Muscle layer of duodenum (tissue), 2 donors: ENCODE data around the gene NPRL2.

Experiments
- H3K27ac ChIP-seq: one replicate; pipeline ENCODE4 v1.7.0; 2013; ENCODE audit warnings: mild to moderate bottlenecking, low read length
- H3K27me3 ChIP-seq: one replicate; pipeline ENCODE4 v1.7.0; 2013; ENCODE audit warnings: low read depth, mild to moderate bottlenecking, control low read depth, low read length
- H3K36me3 ChIP-seq, 2 donors: one replicate each; pipeline ENCODE4 v1.7.0; 2013; ENCODE audit warnings: low read length in 2 of 2, control low read depth in 1 of 2, mild to moderate bottlenecking in 1 of 2; ENCODE audit not compliant: insufficient read depth in 2 of 2, control insufficient read depth in 1 of 2
- H3K4me1 ChIP-seq, 2 donors: one replicate each; pipeline ENCODE4 v1.7.0; 2013; ENCODE audit warnings: low read length in 2 of 2, mild to moderate bottlenecking in 2 of 2, control low read depth in 1 of 2, moderate library complexity in 1 of 2; ENCODE audit not compliant: insufficient read depth in 2 of 2, control insufficient read depth in 1 of 2
- H3K4me3 ChIP-seq, 2 donors: one replicate each; pipeline ENCODE4 v1.7.0; 2013; ENCODE audit warnings: low read length in 2 of 2, low read depth in 1 of 2, mild to moderate bottlenecking in 1 of 2
- H3K9me3 ChIP-seq, 2 donors: one replicate each; pipeline ENCODE4 v1.7.0; 2013; ENCODE audit warnings: low read length in 2 of 2, control low read depth in 1 of 2, mild to moderate bottlenecking in 1 of 2; ENCODE audit not compliant: control insufficient read depth in 1 of 2
- donor health status: healthy.

The NPRL2 gene

GRCh38 chr3:50371133-50371685, 20.6 kb upstream of the NPRL2 start:
- Histone ChIP-seq H3K27me3 (no peaks in the 10 kb centered on the region), H3K4me1 (no peaks in the 10 kb centered on the region), H3K36me3 (no peaks in the 10 kb centered on the region), H3K4me3 (no peak overlapping the region), H3K27ac (no peak overlapping the region), H3K9me3 (no peaks in the 10 kb centered on the region)

- Histone ChIP-seq H3K27ac (no peak overlapping the region), H3K27me3 (no peaks in the 10 kb centered on the region), H3K9me3 (no peaks in the 10 kb centered on the region), H3K36me3 (no peaks in the 10 kb centered on the region), H3K4me3 (no peak overlapping the region), H3K4me1 (no peaks in the 10 kb centered on the region)
Observed at GRCh38 chr3:50370594-50370993, 20.0 kb upstream of the NPRL2 start.

GRCh38 chr3:50369012-50369670, 18.6 kb upstream of the NPRL2 start:
- no peaks in the 10 kb centered on the region for H3K9me3 ChIP-seq
- no peak overlapping the region for H3K4me3 ChIP-seq
- peaks cover 0 to 4% of the 10 kb centered on the region in 2 donors for H3K4me1 ChIP-seq
- no peak overlapping the region for H3K27ac ChIP-seq
- no peaks in the 10 kb centered on the region for H3K36me3 ChIP-seq
- H3K27me3 ChIP-seq: no peaks in the 10 kb centered on the region

GRCh38 chr3:50365842-50366220, 15.3 kb upstream of the NPRL2 start:
- peak overlapping the region; percentile 54 to 64 for H3K4me3 ChIP-seq
- no peaks in the 10 kb centered on the region for H3K27me3 ChIP-seq
- H3K9me3 ChIP-seq: no peaks in the 10 kb centered on the region
- H3K27ac ChIP-seq: no peak overlapping the region
- no peaks in the 10 kb centered on the region for H3K36me3 ChIP-seq
- H3K4me1 ChIP-seq: peaks cover 0 to 5% of the 10 kb centered on the region in 2 donors

- peak overlapping the region; percentile 54 to 64 for H3K4me3 ChIP-seq
- no peaks in the 10 kb centered on the region for H3K36me3 ChIP-seq
- H3K27me3 ChIP-seq: no peaks in the 10 kb centered on the region
- peak overlapping the region; percentile 31 for H3K27ac ChIP-seq
- peaks cover 0 to 5% of the 10 kb centered on the region in 2 donors for H3K4me1 ChIP-seq
- H3K9me3 ChIP-seq: no peaks in the 10 kb centered on the region
Observed at GRCh38 chr3:50365080-50365841, 14.7 kb upstream of the NPRL2 start.

- Histone ChIP-seq H3K9me3 (no peaks in the 10 kb centered on the region), H3K4me1 (peaks cover 0 to 8% of the 10 kb centered on the region in 2 donors), H3K27ac (no peak overlapping the region), H3K27me3 (no peaks in the 10 kb centered on the region), H3K36me3 (no peaks in the 10 kb centered on the region), H3K4me3 (peak overlapping the region; percentile 33 to 54)
Observed at GRCh38 chr3:50364573-50365079, 14.1 kb upstream of the NPRL2 start.

- Histone ChIP-seq H3K27ac (no peak overlapping the region), H3K4me3 (peak overlapping the region; percentile 19 to 99), H3K9me3 (no peaks in the 10 kb centered on the region), H3K36me3 (peaks cover 17 to 19% of the 10 kb centered on the region in 2 donors), H3K27me3 (no peaks in the 10 kb centered on the region), H3K4me1 (peaks cover 32 to 43% of the 10 kb centered on the region in 2 donors)
Observed at GRCh38 chr3:50359760-50360110, 9.2 kb upstream of the NPRL2 start.

GRCh38 chr3:50358911-50359759, 8.6 kb upstream of the NPRL2 start, which contains the start of gene TMEM115:
Gene TMEM115, minus strand, starts transcription at chr3:50359521. Its CDS starts 458 bp downstream, at chr3:50359063.
- Histone ChIP-seq H3K36me3 (peaks cover 23 to 25% of the 10 kb centered on the region in 2 donors), H3K9me3 (no peaks in the 10 kb centered on the region), H3K27ac (peak within 1 kb of the TSS; percentile 82), H3K4me3 (peak within 1 kb of the TSS; percentile 83 to 99), H3K27me3 (no peaks in the 10 kb centered on the region), H3K4me1 (peaks cover 32 to 39% of the 10 kb centered on the region in 2 donors)

- peaks cover 32 to 38% of the 10 kb centered on the region in 2 donors for H3K4me1 ChIP-seq
Observed at GRCh38 chr3:50358355-50358910, 7.9 kb upstream of the NPRL2 start.

GRCh38 chr3:50357481-50357880, 6.9 kb upstream of the NPRL2 start:
- Histone ChIP-seq H3K36me3 (peaks cover 33 to 35% of the 10 kb centered on the region in 2 donors), H3K27me3 (no peaks in the 10 kb centered on the region), H3K27ac (peak overlapping the region; percentile 82), H3K9me3 (no peaks in the 10 kb centered on the region), H3K4me3 (peak overlapping the region; percentile 83 to 99), H3K4me1 (peaks cover 32 to 38% of the 10 kb centered on the region in 2 donors)

More at GRCh38 chr3:50358355-50358910, 7.9 kb upstream of the NPRL2 start:
- Histone ChIP-seq H3K9me3 (no peaks in the 10 kb centered on the region), H3K4me3 (peak overlapping the region; percentile 83 to 99), H3K27ac (peak overlapping the region; percentile 82), H3K27me3 (no peaks in the 10 kb centered on the region), H3K36me3 (peaks cover 30 to 31% of the 10 kb centered on the region in 2 donors)
